ENCODE results near the gene TMEM255B.

DNA sequence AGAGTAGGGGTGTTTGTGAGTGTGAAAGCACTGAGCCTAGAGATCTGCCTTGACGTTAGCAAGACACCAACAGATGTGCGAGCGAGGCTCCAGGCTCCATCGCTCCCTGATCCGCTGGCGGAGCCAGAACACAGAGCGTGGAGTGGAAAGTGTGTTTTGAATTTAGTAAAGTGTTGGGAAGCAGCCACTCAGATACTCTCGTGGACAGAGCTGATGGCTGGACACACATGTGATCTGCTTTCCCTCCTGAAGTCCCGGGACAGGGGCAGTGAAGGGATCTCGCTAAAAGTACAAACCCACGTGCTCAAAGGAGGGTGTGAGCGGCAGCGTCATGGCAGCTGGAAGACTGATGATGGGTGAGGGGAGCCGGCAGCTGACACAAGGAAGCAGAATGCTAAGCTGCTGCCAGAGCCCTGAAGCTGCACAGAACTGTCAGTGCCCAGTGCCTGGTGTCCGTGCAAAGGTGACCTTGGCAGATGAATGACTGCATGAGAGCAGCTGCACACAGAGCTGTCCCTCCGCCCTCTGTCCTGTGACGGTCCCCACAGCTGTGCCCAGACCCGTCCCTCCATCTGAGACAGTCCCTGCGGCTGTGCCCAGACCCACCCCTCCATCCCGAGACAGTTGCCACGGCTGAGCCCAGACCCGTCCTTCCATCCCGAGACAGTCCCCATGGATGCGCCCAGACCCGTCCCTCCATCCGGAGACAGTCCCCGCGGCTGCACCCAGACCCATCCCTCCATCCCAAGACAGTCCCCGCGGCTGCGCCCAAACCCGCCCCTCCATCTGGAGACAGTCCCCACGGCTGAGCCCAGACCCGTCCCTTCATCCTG lies 29.6 kb upstream of the TMEM255B start:
- TF ChIP-seq POLR2A (IDR thresholded peaks at IDR 0.05): no peak
- TF ChIP-seq, protein P1, sequence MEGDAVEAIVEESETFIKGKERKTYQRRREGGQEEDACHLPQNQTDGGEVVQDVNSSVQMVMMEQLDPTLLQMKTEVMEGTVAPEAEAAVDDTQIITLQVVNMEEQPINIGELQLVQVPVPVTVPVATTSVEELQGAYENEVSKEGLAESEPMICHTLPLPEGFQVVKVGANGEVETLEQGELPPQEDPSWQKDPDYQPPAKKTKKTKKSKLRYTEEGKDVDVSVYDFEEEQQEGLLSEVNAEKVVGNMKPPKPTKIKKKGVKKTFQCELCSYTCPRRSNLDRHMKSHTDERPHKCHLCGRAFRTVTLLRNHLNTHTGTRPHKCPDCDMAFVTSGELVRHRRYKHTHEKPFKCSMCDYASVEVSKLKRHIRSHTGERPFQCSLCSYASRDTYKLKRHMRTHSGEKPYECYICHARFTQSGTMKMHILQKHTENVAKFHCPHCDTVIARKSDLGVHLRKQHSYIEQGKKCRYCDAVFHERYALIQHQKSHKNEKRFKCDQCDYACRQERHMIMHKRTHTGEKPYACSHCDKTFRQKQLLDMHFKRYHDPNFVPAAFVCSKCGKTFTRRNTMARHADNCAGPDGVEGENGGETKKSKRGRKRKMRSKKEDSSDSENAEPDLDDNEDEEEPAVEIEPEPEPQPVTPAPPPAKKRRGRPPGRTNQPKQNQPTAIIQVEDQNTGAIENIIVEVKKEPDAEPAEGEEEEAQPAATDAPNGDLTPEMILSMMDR (IDR thresholded peaks at IDR 0.05): no peak

Measured in Peyer's patch (tissue), 4 donors.